K562 (cell line): ENCODE results near the gene WDR88. TPM values are rescaled to one million over a fixed set of nuclear protein-coding genes. Genes with fewer than 3 reads are reported as not detected.

Source experiments
- ATAC-seq: fragments of 200-7000 bp; cut with Tn5 transposase; 3 replicates; pipeline ENCODE4 v1.9.1; 2020; ENCODE audit warnings: moderate library complexity
- BruUV-seq: library from RNA; stranded (reverse); fragments of 400-500 nt; replicated peaks from 2 replicates; lab custom pipeline; 2021; lab: Mats Ljungman, UMichigan
- CTCF ChIA-PET: fragments of 300-600 bp; formaldehyde crosslinking; extraction: SDS; loops from one replicate; lab custom pipeline; 2021; ENCODE audit warnings: low intra/inter-chr PET ratio; lab: Yijun Ruan, JAX
- POLR2A ChIA-PET: fragments of 300-600, 350-650 bp; sonication (Branson Sonifier 250); formaldehyde crosslinking; extraction: SDS; loops from one replicate; lab custom pipeline; 2021; ENCODE audit warnings: antibody characterized with exemption, inconsistent platforms; lab: Yijun Ruan, JAX
- DNase-seq, 4 experiments: peaks; one replicate each; pipeline versions ENCODE4 v3.0.0 to v3.0.0-alpha.2; 2011 to 2018; ENCODE audit warnings: low spot score in 3 of 4, mixed read lengths in 3 of 4; ENCODE audit errors: extremely low read depth in 1 of 4
- FAIRE-seq: peaks from 2 replicates; lab custom pipeline; 2011; peaks lifted over from hg19 to GRCh38; lab: Jason Lieb, UNC
- H2AFZ ChIP-seq: 2 replicates; pipeline ENCODE4 v1.6.0; 2011; ENCODE audit warnings: low read depth, low read length, control low read depth, inconsistent platforms
- H3K27ac ChIP-seq: fragments of 200-600 bp; 3 replicates; pipeline ENCODE4 v1.8.0; 2011; ENCODE audit warnings: low read depth, mild to moderate bottlenecking, control low read depth, inconsistent platforms, low read length, moderate library complexity, mixed read lengths; ENCODE audit errors: extremely low read depth
- H3K27me3 ChIP-seq, 2 experiments: fragments of 300-600 bp in 1 of 2; 2 replicates in 1 of 2; 3 replicates in 1 of 2; pipeline versions ENCODE4 v1.6.0 to v1.8.0; 2011; ENCODE audit warnings: inconsistent platforms in 2 of 2, low read length in 2 of 2, mild to moderate bottlenecking in 1 of 2, mixed read lengths in 1 of 2, moderate library complexity in 1 of 2; ENCODE audit not compliant: control insufficient read depth in 2 of 2, insufficient read depth in 2 of 2
- H3K36me3 ChIP-seq: fragments of 300-600 bp; 3 replicates; pipeline ENCODE4 v1.8.0; 2011; ENCODE audit warnings: mild to moderate bottlenecking, low read length, inconsistent platforms; ENCODE audit not compliant: control insufficient read depth, insufficient read depth
- H3K4me1 ChIP-seq, 2 experiments: fragments of 200-600 bp in 1 of 2; replicated peaks in 1 of 2; 2 replicates in 1 of 2; 3 replicates in 1 of 2; pipeline versions ENCODE4 v1.5.1 to v1.8.0; 2011; ENCODE audit warnings: inconsistent platforms in 2 of 2, low read length in 2 of 2, mild to moderate bottlenecking in 1 of 2, mixed read lengths in 1 of 2, moderate library complexity in 1 of 2; ENCODE audit not compliant: control insufficient read depth in 2 of 2, insufficient read depth in 2 of 2
- H3K4me2 ChIP-seq: 2 replicates; pipeline ENCODE4 v1.6.1; 2011; ENCODE audit warnings: low read length, control low read depth, inconsistent platforms, mixed read lengths; ENCODE audit not compliant: insufficient read depth
- H3K4me3 ChIP-seq: fragments of 200-600 bp; sonication (generic), shearing (Covaris generic); 2 replicates; pipeline ENCODE4 v1.5.1; 2016; ENCODE audit warnings: control low read depth, inconsistent platforms
- H3K79me2 ChIP-seq: fragments of 200-600 bp; 3 replicates; pipeline ENCODE4 v1.8.0; 2011; ENCODE audit warnings: low read length, inconsistent platforms; ENCODE audit not compliant: control insufficient read depth, insufficient read depth
- H3K9ac ChIP-seq, 2 experiments: 2 replicates each; pipeline versions ENCODE4 v1.6.0 to v1.6.1; 2011; ENCODE audit warnings: low read depth in 2 of 2, low read length in 2 of 2, control low read depth in 1 of 2, inconsistent platforms in 1 of 2, mild to moderate bottlenecking in 1 of 2, mixed read lengths in 1 of 2; ENCODE audit not compliant: insufficient read depth in 1 of 2
- H3K9me1 ChIP-seq: one replicate; pipeline ENCODE4 v1.6.0; 2011; ENCODE audit warnings: inconsistent platforms, mild to moderate bottlenecking, low read length, moderate library complexity; ENCODE audit not compliant: control insufficient read depth, insufficient read depth
- H3K9me3 ChIP-seq: replicated peaks from 2 replicates; pipeline ENCODE4 v1.5.1; 2011; ENCODE audit warnings: low read depth, low read length, inconsistent platforms; ENCODE audit not compliant: control insufficient read depth, insufficient read depth
- H4K20me1 ChIP-seq: replicated peaks from 2 replicates; pipeline ENCODE4 v1.6.1; 2011; ENCODE audit warnings: low read length, inconsistent platforms, mixed read lengths; ENCODE audit not compliant: control insufficient read depth, insufficient read depth
- PKNOX1 ChIP-seq: fragments of 450-650 bp; IDR thresholded peaks from 2 replicates; pipeline ENCODE4 v1.6.1; 2016
- ZNF311 ChIP-seq: fragments of 250-450 bp; sonication (Bioruptor Pico); IDR thresholded peaks from 2 replicates; pipeline ENCODE4 v1.4.0; 2020; ENCODE audit warnings: mild to moderate bottlenecking, moderate library complexity
- WGBS: fragments of 100-300 bp; shearing (Covaris generic); methylation state at CpG from one replicate; pipeline ENCODE4 v1.1.6; 2016; ENCODE audit warnings: low coverage, mixed read lengths; ENCODE audit not compliant: insufficient coverage; ENCODE audit errors: missing lambda C conversion rate; 5-methylcytosine and 5-hydroxymethylcytosine counted together
- in situ Hi-C: fragments of 300-500 bp; cut with MboI; formaldehyde crosslinking; loops from 4 replicates; pipeline ENCODE4 v1.15.0; 2018; ENCODE audit warnings: inconsistent platforms, mixed read lengths
- intact Hi-C: fragments of 100-400 bp; cut with micrococcal nuclease; formaldehyde crosslinking; loops from 2 replicates; pipeline ENCODE4 v1.14.2; 2022
- polyA plus RNA-seq, 8 experiments: library from polyadenylated mRNA; depleted of rRNA in 4 of 8; stranded (reverse) in 5 of 8; unstranded in 3 of 8; fragments of >200 nt; fragmentation: Nextera tagmentation in 2 of 8; fragmentation: Illumina TruSeq in 1 of 8; extraction: Ambion mirVana in 2 of 8; extraction: Trizol in 1 of 8; gene quantifications; 2 replicates each; pipeline versions ENCODE4 v1.2.1 to v1.2.3, GENCODE V29; 2011 to 2014; ENCODE audit warnings: inconsistent platforms in 1 of 8, missing spikeins in 1 of 8
- total RNA-seq, 7 experiments: library from RNA; depleted of rRNA in 6 of 7; stranded (reverse); fragments of >200 nt in 6 of 7; fragmentation: Illumina TruSeq in 2 of 7; extraction: Trizol in 2 of 7; gene quantifications; 2 replicates each; pipeline versions ENCODE4 v1.2.1 to v1.2.3, GENCODE V29; 2011 to 2021; ENCODE audit warnings: low replicate concordance in 1 of 7

The WDR88 gene
- total and polyA plus RNA-seq, 9 of the 15 experiments (the other 6 are each of a cell fraction or from before 2014, with no cell fraction given) = 0.03 to 0.04 TPM; not detected in 7

- 91% methylated on average over 10 of the region's 10 CpGs for WGBS
- no peak overlapping the region for H2AFZ ChIP-seq
- H3K9me1 ChIP-seq = no peaks in the 10 kb centered on the region
- H3K9ac ChIP-seq = 0 out of 4 replicates have a peak overlapping the region, but pooled peaks of 1 of the 2 experiments have one; percentile 55
- H3K4me3 ChIP-seq = no peak overlapping the region; the same call in 1 of the 2 replicates
- ChIA-PET POLR2A (interaction anchor here (0.6 to 1.4 kb wide), 6 partner anchors 13 to 221 kb away, joined by 3 to 6 read pairs (median 3); no protein-coding TSS in a partner anchor), CTCF (no interaction called here)
- ATAC-seq (no peak), FAIRE-seq (no peak), DNase-seq (no peak)
- peaks cover 10% of the 10 kb centered on the region; the same call in 2 of the 3 replicates for H3K79me2 ChIP-seq
- intact Hi-C loops (loop anchor here (5.0 kb wide), 1 partner anchor 203 kb away; the partner anchor contains the start of genes CEP89 and FAAP24), in situ Hi-C loops (no loop called here)
- peaks cover 4% of the 10 kb centered on the region; the same call in 1 of the 2 replicates for H4K20me1 ChIP-seq
- peak overlapping the region; percentile 89; the same call in 1 of the 2 replicates for H3K4me2 ChIP-seq
- H3K27me3 ChIP-seq = no peaks in the 10 kb centered on the region
- no TSS peak for BruUV-seq
- TF ChIP-seq PKNOX1 (peak; percentile 57), ZNF311 (CRISPR knock-in tag) (no peak)
- H3K27ac ChIP-seq = no peak overlapping the region
- no peaks in the 10 kb centered on the region for H3K9me3 ChIP-seq
- H3K4me1 ChIP-seq = peaks cover 12 to 30% of the 10 kb centered on the region in 2 experiments; a peak in 4 of 5 replicates
- H3K36me3 ChIP-seq = no peaks in the 10 kb centered on the region
Measured at GRCh38 chr19:33175156-33175782, 43.4 kb downstream of the WDR88 start.
